Transverse colon (tissue), 4 donors: ENCODE data around the gene DLL1. TPM values are rescaled to one million over a fixed set of nuclear protein-coding genes. Genes with fewer than 3 reads are reported as not detected.

ENCODE experiments used
- DNase-seq: peaks from one replicate; pipeline ENCODE4 v3.0.0-alpha.2; 2019
- H3K27ac ChIP-seq, 4 donors: fragments of 200-600 bp; sonication (generic); 2 replicates each; pipeline ENCODE4 v1.5.1; 2016 to 2018; ENCODE audit warnings: inconsistent platforms in 4 of 4
- H3K27me3 ChIP-seq: fragments of 200-600 bp; sonication (generic); 2 replicates; pipeline ENCODE4 v1.5.1; 2017; ENCODE audit warnings: inconsistent platforms
- H3K36me3 ChIP-seq, 4 donors: fragments of 200-600 bp; sonication (generic); 2 replicates each; pipeline ENCODE4 v1.5.1; 2017 to 2019; ENCODE audit warnings: inconsistent platforms in 4 of 4
- H3K4me1 ChIP-seq, 4 donors: fragments of 200-600 bp; sonication (generic); 2 replicates each; pipeline ENCODE4 v1.5.1; 2017 to 2020; ENCODE audit warnings: inconsistent platforms in 4 of 4
- H3K4me3 ChIP-seq, 4 donors: fragments of 200-600 bp; sonication (generic); 1 replicate in 1 of 4; 2 replicates in 3 of 4; pipeline versions ENCODE4 v1.5.1 to v1.6.1; 2017 to 2019; ENCODE audit warnings: inconsistent platforms in 4 of 4
- H3K9me3 ChIP-seq, 2 donors: fragments of 200-600 bp; sonication (generic); 2 replicates each; pipeline ENCODE4 v1.5.1; 2017 to 2019; ENCODE audit warnings: inconsistent platforms in 2 of 2
- CTCF ChIP-seq, 5 experiments: fragments of 200-600 bp in 3 of 5; fragments of 450-650 bp in 2 of 5; sonication (generic) in 3 of 5; IDR thresholded peaks; 1 replicate in 2 of 5; 2 replicates in 3 of 5; pipeline ENCODE4 v1.5.1; 2016 to 2017; ENCODE audit warnings: antibody characterized with exemption in 5 of 5, inconsistent platforms in 3 of 5, mild to moderate bottlenecking in 2 of 5, moderate library complexity in 1 of 5
- EP300 ChIP-seq: sonication (generic); formaldehyde crosslinking; IDR thresholded peaks from one replicate; pipeline ENCODE4 v1.6.1; 2017; ENCODE audit warnings: antibody characterized with exemption, low read depth
- POLR2A ChIP-seq: fragments of 450-650 bp; IDR thresholded peaks from one replicate; pipeline ENCODE4 v1.6.1; 2016; ENCODE audit warnings: antibody characterized with exemption, mild to moderate bottlenecking, moderate library complexity
- POLR2AphosphoS5 ChIP-seq, 3 donors: sonication (generic); formaldehyde crosslinking; IDR thresholded peaks; one replicate each; pipeline ENCODE4 v1.6.1; 2016; ENCODE audit warnings: antibody characterized with exemption in 3 of 3
- WGBS, 2 donors: methylation state at CpG; one replicate each; pipeline ENCODE4 v1.1.5; 2018; ENCODE audit warnings: low coverage in 1 of 2; 5-methylcytosine and 5-hydroxymethylcytosine counted together
- in situ Hi-C, 4 donors: fragments of 200-750 bp; cut with MboI; loops; one replicate each; pipeline versions ENCODE4 v1.15.0 to v1.15.1; 2017; ENCODE audit warnings: low sequenced_read_pairs in 3 of 4, low pct_ligation_motif_present in 1 of 4, low pct_unique_long_range_greater_than_20kb in 1 of 4
- intact Hi-C: fragments of 100-400 bp; cut with DNase I; formaldehyde crosslinking; loops from one replicate; pipeline ENCODE4 v1.15.1; 2023; ENCODE audit warnings: low total_unique reads
- total RNA-seq, 4 donors: library from RNA; depleted of rRNA; stranded (reverse); fragments of >200 nt; gene quantifications; one replicate each; pipeline ENCODE4 v1.1.0, GENCODE V29; 2016

Gene DLL1
- total RNA-seq, 4 donors from 2014 or later: 15.0 to 46.2 (median 25.9) TPM

GRCh38 chr6:170317076-170317475 lies 26.2 kb upstream of the DLL1 start:
- H3K36me3 ChIP-seq: peaks cover 0 to 7% (median 4%) of the 10 kb centered on the region in 4 donors
- no peaks in the 10 kb centered on the region for H3K9me3 ChIP-seq
- in situ Hi-C loops (no loop called here), intact Hi-C loops (no loop called here)
- WGBS, 2 donors: 60 to 78% methylated on average over 1 of the region's 1 CpG
- no peak for TF ChIP-seq CTCF (IDR thresholded peaks at IDR 0.05)
- TF ChIP-seq POLR2A: no peak
- no peak for TF ChIP-seq POLR2AphosphoS5 (IDR thresholded peaks at IDR 0.05)
- no peak for TF ChIP-seq EP300
- peaks cover 0 to 10% (median 0%) of the 10 kb centered on the region in 4 donors for H3K4me1 ChIP-seq
- H3K4me3 ChIP-seq: no peak overlapping the region
- H3K27me3 ChIP-seq: no peaks in the 10 kb centered on the region
- H3K27ac ChIP-seq: no peak overlapping the region
- DNase-seq: no peak

- WGBS, 2 donors: 89 to 95% methylated on average over 4 of the region's 4 CpGs
- peaks cover 0 to 7% (median 4%) of the 10 kb centered on the region in 4 donors for H3K36me3 ChIP-seq
- H3K4me1 ChIP-seq: peaks cover 0 to 10% (median 0%) of the 10 kb centered on the region in 4 donors
- TF ChIP-seq POLR2A: no peak
- no peak for TF ChIP-seq CTCF (IDR thresholded peaks at IDR 0.05)
- TF ChIP-seq EP300: no peak
- no peak for TF ChIP-seq POLR2AphosphoS5 (IDR thresholded peaks at IDR 0.05)
- in situ Hi-C loops (no loop called here), intact Hi-C loops (no loop called here)
- no peak for DNase-seq
- no peak overlapping the region for H3K27ac ChIP-seq
- H3K4me3 ChIP-seq: no peak overlapping the region
- H3K9me3 ChIP-seq: no peaks in the 10 kb centered on the region
- H3K27me3 ChIP-seq: no peaks in the 10 kb centered on the region
These were observed 25.2 kb upstream of the DLL1 start for GRCh38 chr6:170316071-170316470.

GRCh38 chr6:170314983-170315382 lies 24.1 kb upstream of the DLL1 start:
- H3K27ac ChIP-seq: no peak overlapping the region
- intact Hi-C loops: no loop called here
- no peaks in the 10 kb centered on the region for H3K9me3 ChIP-seq
- peaks cover 0 to 14% (median 0%) of the 10 kb centered on the region in 4 donors for H3K4me1 ChIP-seq
- peaks cover 0 to 7% (median 4%) of the 10 kb centered on the region in 4 donors for H3K36me3 ChIP-seq
- no peaks in the 10 kb centered on the region for H3K27me3 ChIP-seq
- in situ Hi-C loops: no loop called here
- H3K4me3 ChIP-seq: no peak overlapping the region
- 86 to 87% methylated on average over 2 to 5 of the region's 5 CpGs for WGBS, 2 donors
- DNase-seq: no peak
- no peak for TF ChIP-seq CTCF (IDR thresholded peaks at IDR 0.05)
- TF ChIP-seq POLR2A: no peak
- TF ChIP-seq EP300: no peak
- no peak for TF ChIP-seq POLR2AphosphoS5 (IDR thresholded peaks at IDR 0.05)

DNA sequence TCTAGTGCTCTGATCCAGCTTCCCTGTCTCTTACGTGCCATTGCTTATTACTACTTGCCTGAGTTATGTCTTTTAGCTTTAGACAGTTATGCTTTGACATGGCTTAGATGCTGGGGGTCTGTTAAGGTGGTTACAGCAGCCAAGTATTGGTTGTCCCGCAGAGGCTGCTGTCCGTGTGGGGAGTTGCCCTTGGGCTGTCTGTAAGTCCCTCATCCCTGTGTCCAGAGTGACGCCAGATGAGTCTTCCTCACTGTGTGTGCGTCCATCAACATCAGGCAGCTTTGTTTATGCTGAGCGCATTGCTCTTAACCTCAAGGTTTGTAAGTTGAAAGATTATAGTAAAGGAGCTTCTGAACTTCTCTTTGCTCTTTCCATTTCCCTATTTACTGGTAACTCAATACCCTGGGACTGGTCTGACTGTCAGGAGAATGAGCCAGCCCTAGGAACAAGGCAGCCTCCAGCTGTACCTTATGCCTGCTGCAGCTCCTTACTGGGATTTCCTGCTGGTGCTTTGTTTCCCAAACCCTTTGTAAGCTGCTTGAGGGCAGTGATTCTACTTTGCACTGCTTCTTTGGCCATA lies 22.9 kb upstream of the DLL1 start:
- in situ Hi-C loops (no loop called here), intact Hi-C loops (no loop called here)
- H3K27me3 ChIP-seq: no peaks in the 10 kb centered on the region
- DNase-seq: no peak
- TF ChIP-seq CTCF (IDR thresholded peaks at IDR 0.05): no peak
- TF ChIP-seq POLR2AphosphoS5 (IDR thresholded peaks at IDR 0.05): no peak
- TF ChIP-seq EP300: no peak
- no peak for TF ChIP-seq POLR2A
- H3K4me3 ChIP-seq: no peak overlapping the region
- peaks cover 0 to 26% (median 4%) of the 10 kb centered on the region in 4 donors for H3K4me1 ChIP-seq
- H3K36me3 ChIP-seq: peaks cover 0 to 7% (median under 1%) of the 10 kb centered on the region in 4 donors
- H3K27ac ChIP-seq: no peak overlapping the region
- H3K9me3 ChIP-seq: no peaks in the 10 kb centered on the region
- WGBS, 2 donors: 80 to 98% methylated on average over 4 to 6 of the region's 6 CpGs
